Stimulated activated CD8-positive, alpha-beta memory T cell treated with anti-CD3 and anti-CD28 coated beads, Interleukin-7, amount 100 ng/mL, for 4 hours (primary cell): ENCODE data around the gene NCAM2.

Source experiments
- DNase-seq, 2 donors: peaks; one replicate each; pipeline ENCODE4 v3.0.0-alpha.2; 2020; ENCODE audit warnings: low read depth in 2 of 2

NCAM2 gene

DNA sequence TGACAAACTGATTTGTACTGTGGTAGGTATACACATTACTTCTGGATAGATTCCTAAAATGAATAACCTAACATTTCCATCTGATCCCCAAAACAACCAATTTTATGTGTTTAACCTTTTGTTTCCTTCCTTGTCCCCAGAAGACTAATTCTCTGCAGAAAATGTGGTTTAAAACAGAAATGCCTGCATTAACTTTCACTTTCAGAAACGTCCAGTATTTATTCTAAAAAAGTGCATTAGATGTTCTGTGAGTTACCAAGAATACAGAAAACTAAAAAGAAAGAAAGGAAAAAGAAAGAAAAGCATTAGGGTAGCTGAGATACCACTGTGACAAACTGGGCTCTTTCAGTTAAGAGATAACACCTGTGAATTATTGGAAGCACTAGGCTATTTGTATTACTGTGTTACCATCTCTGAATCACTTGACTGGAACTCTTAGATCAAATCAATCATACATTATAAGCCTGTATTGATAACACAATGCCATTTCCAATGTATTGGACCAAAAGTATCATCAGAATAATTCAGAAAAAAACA lies 177.7 kb downstream of the NCAM2 start:
- no peak for DNase-seq

- no peak for DNase-seq
These were observed 179.3 kb downstream of the NCAM2 start for GRCh38 chr21:21177353-21177986.

GRCh38 chr21:21179619-21180298 lies 181.6 kb downstream of the NCAM2 start:
- no peak for DNase-seq

DNA sequence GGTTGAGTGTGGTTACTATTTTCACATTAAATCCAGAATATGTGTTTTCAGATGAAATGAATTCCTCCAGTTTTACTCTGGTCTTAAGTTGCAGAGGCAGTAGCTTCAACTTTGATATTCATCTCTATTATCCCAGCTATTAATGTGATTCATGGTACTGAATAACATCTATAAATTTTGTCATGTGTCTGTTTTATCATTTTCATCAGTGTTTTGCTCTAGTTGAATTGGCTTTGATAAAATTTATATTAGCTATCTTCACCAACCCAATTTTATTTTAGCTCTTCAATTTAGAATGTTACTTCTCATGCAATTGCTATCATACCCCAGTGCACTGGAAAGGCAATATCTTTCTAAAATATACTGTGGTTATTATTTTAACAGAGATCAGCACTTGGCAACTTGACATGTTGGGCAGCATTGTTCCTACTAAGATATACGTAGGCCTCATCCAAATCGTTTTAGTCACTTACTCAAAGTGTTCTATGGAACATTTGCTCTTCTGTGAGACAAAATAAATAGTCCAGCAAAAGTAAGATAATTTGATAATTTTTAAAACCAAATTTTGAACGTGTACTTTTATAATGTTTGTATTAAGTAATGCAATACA lies 184.3 kb downstream of the NCAM2 start:
- no peak for DNase-seq

DNA sequence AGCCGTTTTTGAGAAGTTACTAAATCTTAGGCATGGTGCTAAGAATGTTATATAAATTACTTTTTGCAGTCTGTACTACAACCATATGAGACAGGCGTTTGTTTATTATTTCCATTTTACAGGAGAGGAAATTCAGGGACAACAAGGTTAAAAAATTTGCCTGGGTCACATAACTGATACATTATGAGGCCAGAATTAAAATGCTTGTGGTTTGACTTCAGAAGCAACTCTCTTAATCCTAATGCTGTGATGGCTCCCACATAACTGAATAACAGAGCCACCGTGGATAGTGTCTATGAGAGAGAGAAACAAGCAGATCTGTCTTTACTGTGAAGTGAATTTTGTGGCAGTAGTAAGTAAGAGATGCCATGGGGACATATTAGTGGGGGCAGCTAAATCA lies 184.9 kb downstream of the NCAM2 start:
- no peak for DNase-seq

GRCh38 chr21:21184771-21185528 lies 186.7 kb downstream of the NCAM2 start:
- no peak for DNase-seq

DNA sequence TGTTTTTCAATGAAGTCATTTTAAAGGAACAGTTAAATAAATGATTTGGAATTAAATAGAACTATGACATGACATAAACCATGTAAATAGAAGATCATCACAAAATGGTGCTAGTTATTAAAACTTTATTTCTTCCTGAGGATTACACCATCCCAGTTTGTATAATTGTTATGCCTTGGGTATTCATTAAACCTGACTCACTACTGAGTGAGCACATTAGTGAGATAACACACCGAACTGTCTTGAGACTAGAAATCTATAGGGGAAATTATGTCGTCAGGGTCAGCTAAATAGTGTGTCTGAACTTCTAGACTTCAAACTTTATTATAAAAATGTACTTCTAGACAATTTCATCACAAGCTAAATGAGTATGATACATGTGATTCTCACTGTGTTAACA lies 189.4 kb downstream of the NCAM2 start:
- DNase-seq: no peak

- no peak for DNase-seq
These were observed 190.4 kb downstream of the NCAM2 start for GRCh38 chr21:21188513-21189195.

GRCh38 chr21:21195417-21195943 lies 197.3 kb downstream of the NCAM2 start:
- DNase-seq: no peak

GRCh38 chr21:21196087-21196486 lies 197.9 kb downstream of the NCAM2 start:
- no peak for DNase-seq

- no peak for DNase-seq
These were observed 198.6 kb downstream of the NCAM2 start for GRCh38 chr21:21196848-21197247.

- no peak for DNase-seq
These were observed 201.3 kb downstream of the NCAM2 start for GRCh38 chr21:21199342-21200102.

GRCh38 chr21:21200103-21200938 lies 202.1 kb downstream of the NCAM2 start:
- DNase-seq: peak; percentile 1 to 7

GRCh38 chr21:21200939-21201615 lies 202.9 kb downstream of the NCAM2 start:
- DNase-seq: no peak

- no peak for DNase-seq
These were observed 205.7 kb downstream of the NCAM2 start for GRCh38 chr21:21203822-21204339.

GRCh38 chr21:21204366-21204996 lies 206.3 kb downstream of the NCAM2 start:
- DNase-seq: no peak

DNA sequence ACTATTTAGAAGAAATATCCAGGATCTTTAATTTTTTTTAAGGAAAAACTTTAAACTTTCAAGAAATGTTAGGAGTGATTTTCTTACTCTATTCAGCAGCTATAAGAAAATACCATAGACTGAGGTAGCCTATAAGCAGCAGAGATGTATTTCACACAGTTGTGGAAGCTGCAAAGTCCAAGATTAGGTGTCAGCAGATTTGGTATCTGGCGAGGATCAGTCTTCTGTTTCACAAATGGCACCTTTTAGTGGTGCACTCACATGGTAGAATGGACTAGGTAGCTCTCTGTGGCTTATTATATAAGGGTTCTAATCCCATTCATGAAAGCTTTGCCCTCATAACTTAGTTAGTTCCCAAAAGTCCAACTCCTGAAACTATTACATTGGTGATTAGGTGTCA lies 207.4 kb downstream of the NCAM2 start:
- no peak for DNase-seq

DNA sequence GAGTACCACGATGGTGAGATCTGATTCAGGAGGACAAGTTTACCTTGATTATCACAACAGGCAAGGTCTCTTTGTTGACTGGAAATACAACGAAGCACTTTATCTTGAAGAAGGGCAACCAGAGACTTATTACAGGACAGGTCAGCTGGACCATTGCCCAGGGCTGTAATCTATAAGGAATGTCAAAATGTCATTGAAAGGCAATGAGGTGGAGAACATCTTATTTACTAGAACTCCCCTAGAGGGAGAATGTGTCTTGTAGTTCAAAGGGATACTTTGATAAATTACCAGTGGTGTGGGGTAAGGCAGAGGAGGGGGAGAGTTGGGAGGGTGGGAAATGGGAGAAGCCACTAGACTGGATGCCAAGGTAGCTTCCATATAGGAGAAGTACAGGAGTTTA lies 212.3 kb downstream of the NCAM2 start:
- no peak for DNase-seq
